Rectal smooth muscle tissue (tissue), 1 donor: ENCODE data around the gene TTC34.
"Not testable (repeated sequence)": the region's sequence is repeated elsewhere in the genome, so short reads cannot be mapped to it uniquely, and the experiment has no call there.

Source experiments
- H3K27ac ChIP-seq: one replicate; pipeline ENCODE4 v1.7.0; 2013; ENCODE audit warnings: low read depth, low read length, inconsistent platforms
- H3K27me3 ChIP-seq: one replicate; pipeline ENCODE4 v1.7.0; 2013; ENCODE audit warnings: low read length; ENCODE audit not compliant: control insufficient read depth, insufficient read depth
- H3K36me3 ChIP-seq: one replicate; pipeline ENCODE4 v1.7.0; 2013; ENCODE audit warnings: low read length; ENCODE audit not compliant: control insufficient read depth, insufficient read depth
- H3K4me1 ChIP-seq: one replicate; pipeline ENCODE4 v1.7.0; 2013; ENCODE audit warnings: low read length; ENCODE audit not compliant: control insufficient read depth, insufficient read depth
- H3K4me3 ChIP-seq: one replicate; pipeline ENCODE4 v1.7.0; 2013; ENCODE audit warnings: low read length
- H3K9ac ChIP-seq: one replicate; pipeline ENCODE4 v1.7.0; 2013; ENCODE audit warnings: low read length

Gene TTC34

GRCh38 chr1:2631136-2632050, 170.1 kb downstream of the TTC34 start:
- Histone ChIP-seq H3K4me3 (no peak overlapping the region), H3K4me1 (no peaks in the 10 kb centered on the region), H3K27me3 (peaks cover 27% of the 10 kb centered on the region), H3K27ac (no peak overlapping the region), H3K9ac (no peak overlapping the region), H3K36me3 (no peaks in the 10 kb centered on the region)

DNA sequence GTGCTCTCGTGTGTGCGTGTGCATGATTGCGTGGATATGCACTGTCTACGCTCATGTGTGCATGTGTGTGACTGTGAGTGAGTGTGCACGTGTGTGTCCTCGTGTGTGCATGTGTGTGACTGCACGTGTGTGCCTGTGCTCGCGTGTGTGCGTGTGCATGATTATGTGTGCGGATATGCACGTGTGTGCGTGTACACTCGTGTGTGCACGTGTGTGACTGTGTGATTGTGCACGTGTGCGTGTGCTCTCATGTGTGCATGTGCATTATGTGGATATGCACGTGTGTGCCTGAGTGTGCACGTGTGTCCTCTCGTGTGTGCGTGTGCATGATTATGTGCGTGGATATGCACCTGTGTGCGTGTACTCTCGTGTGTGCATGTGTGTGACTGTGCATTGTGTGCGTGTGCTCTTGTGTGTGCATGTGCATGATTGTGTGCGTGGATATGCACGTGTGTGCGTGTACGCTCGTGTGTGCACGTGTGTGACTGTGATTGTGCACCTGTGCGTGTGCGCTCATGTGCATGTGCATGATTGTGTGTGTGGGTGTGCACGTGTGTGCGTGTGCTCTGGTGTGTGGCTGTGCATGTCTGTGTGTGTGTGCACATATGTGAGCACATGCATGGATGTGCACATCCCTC, 170.9 kb downstream of the TTC34 start:
- Histone ChIP-seq H3K36me3 (no peaks in the 10 kb centered on the region), H3K4me3 (no peak overlapping the region), H3K4me1 (no peaks in the 10 kb centered on the region), H3K27me3 (peaks cover 27% of the 10 kb centered on the region), H3K9ac (no peak overlapping the region), H3K27ac (no peak overlapping the region)

DNA sequence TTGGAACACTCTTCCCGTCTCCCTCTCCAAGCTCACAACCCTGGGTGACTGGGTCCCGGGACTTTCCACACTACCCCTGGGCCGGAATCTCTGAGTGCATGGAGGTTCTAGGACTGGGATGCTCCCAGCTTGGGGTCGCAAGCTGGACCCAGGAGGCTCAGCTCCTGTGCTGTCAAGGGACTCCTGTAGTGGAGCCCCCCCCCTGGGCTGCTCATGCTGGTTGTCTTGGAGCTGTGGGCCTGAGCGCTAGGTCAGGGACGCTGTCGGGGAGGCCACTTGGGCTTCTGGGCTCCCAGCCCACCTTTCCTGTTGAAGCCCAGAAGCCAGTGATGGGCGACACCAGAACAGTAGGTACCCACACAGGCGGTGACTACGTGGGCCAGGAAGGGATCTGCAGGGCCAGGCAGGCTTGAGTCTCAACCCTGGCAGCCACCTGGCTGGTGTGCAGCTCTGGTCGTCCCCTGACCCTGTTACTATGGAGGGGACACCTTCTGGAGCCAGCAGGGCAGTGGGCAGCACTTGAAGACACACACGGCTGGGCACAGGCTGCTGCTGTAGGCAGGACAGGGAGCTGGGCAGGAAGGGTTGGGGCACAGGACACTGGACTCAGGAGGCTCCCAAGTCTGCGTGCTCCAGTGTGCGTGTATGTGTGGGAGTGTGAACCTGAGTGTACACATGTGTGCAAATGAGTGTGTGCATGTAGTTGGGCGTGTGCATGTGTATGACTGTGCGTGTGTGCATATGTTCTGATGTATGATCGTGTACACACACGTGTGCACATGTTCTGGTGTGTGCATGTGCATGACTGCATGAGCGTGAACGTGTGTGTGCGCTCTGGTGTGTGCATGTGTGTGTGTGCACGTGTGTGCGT, 171.6 kb downstream of the TTC34 start:
- Histone ChIP-seq H3K4me3 (no peak overlapping the region), H3K36me3 (no peaks in the 10 kb centered on the region), H3K4me1 (no peaks in the 10 kb centered on the region), H3K27ac (no peak overlapping the region), H3K27me3 (peaks cover 22% of the 10 kb centered on the region), H3K9ac (no peak overlapping the region)

DNA sequence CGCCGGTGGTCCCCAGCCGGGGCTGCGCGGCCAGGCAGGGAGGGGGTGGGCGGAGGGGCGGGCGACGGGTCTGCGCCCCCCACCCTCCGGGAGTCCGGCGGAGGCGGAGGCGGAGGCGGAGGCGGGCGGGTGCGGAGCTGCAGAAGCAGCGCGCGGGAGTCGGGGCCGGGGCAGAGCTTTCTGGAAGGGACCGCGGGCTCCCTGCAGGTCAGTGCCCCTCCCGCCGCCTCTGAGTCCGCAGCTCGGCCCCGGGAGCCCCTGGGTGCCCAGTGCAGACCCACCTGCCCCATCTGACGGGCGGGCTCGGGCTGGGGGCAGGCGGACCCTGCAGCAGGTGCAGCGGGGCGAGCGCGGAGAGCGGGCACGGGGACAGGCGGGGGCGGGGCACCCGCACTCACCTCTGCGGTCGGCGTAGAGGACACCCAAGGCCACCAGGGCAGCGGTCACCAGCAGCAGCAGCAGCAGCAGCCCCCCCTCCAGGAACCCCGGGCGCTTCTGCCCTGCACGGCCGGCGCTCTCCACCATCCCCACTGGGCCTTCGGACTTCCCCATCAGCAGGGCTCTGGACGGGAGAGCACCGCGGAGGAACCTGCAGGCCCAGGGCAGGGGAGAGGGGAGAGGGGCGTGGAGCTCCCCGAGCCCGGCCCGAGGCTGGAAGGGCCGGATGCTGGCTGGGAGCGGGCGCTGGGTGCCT, 172.4 kb downstream of the TTC34 start:
- Histone ChIP-seq H3K27ac (no peak overlapping the region), H3K36me3 (no peaks in the 10 kb centered on the region), H3K4me3 (no peak overlapping the region), H3K27me3 (peaks cover 22% of the 10 kb centered on the region), H3K9ac (no peak overlapping the region), H3K4me1 (no peaks in the 10 kb centered on the region)

DNA sequence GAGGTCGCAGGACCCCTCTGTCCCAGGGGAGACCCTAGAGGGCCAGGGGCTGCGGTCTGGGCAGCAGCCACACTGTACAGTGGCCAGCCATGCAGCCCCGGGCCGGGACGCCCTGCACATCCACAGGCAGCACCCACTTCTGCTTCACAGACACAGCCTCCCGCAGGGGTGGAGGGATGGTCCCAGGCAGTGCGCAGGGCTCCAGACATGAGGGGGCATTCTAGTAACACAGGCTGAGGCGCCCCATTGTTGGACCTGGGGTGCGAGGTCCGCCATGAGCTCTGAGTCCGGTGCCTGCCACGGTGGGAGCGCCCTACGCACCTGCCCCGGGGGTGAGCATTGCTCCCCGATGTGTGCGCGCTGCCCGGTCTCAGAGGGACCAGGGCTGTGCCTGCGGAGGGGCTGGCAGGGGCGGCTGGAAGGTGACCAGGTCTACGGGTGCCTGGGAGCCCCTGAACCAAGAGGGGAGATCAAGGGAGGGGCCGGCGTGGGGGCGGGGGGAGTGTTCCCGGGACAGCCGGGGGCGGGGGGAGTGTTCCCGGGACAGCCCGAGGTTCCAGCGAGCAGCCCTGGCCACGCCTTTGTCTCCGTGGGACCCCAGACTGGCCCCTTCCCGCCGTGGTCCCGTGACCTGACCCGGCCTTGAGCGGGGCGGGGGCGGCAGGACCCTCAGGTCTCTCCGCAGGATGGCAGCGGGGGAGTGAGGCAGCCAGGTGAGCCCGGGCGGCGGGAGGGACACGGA, 173.1 kb downstream of the TTC34 start:
- Histone ChIP-seq H3K27me3 (peaks cover 22% of the 10 kb centered on the region), H3K27ac (no peak overlapping the region), H3K4me3 (no peak overlapping the region), H3K9ac (no peak overlapping the region), H3K36me3 (no peaks in the 10 kb centered on the region), H3K4me1 (no peaks in the 10 kb centered on the region)

GRCh38 chr1:2627746-2628145, 173.7 kb downstream of the TTC34 start:
- Histone ChIP-seq H3K27me3 (peaks cover 19% of the 10 kb centered on the region), H3K36me3 (no peaks in the 10 kb centered on the region)

GRCh38 chr1:2625748-2626147, 175.7 kb downstream of the TTC34 start:
- H3K36me3 ChIP-seq, H3K9ac ChIP-seq, H3K4me3 ChIP-seq, H3K27ac ChIP-seq, H3K4me1 ChIP-seq: not testable (repeated sequence)
- peaks cover 19% of the 10 kb centered on the region for H3K27me3 ChIP-seq

More at GRCh38 chr1:2627746-2628145, 173.7 kb downstream of the TTC34 start:
- H3K27ac ChIP-seq, result no peak overlapping the region
- H3K9ac ChIP-seq, result no peak overlapping the region
- no peak overlapping the region for H3K4me3 ChIP-seq
- no peaks in the 10 kb centered on the region for H3K4me1 ChIP-seq

DNA sequence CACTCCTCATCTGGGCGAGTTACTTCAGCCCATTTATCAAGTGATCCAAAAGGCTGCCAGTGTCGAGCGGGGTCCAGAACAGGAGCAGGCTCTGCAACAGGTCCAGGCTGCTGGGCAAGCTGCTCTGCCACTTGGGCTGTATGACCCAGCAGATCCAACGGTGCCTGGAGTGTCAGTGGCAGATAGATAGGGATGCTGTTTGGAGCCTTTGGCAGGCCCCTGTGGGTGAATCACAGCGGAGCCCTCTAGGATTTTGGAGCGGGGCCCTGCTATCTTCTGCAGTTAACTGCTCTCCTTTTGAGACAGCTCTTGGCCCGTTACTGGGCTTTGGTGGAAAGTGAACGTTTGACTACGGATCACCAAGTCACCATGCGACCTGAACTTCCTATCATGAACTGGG, 176.2 kb downstream of the TTC34 start:
- no peak overlapping the region for H3K4me3 ChIP-seq
- H3K27ac ChIP-seq, result no peak overlapping the region
- no peaks in the 10 kb centered on the region for H3K36me3 ChIP-seq
- H3K4me1 ChIP-seq, result no peaks in the 10 kb centered on the region
- no peak overlapping the region for H3K9ac ChIP-seq
- H3K27me3 ChIP-seq, result peaks cover 18% of the 10 kb centered on the region

DNA sequence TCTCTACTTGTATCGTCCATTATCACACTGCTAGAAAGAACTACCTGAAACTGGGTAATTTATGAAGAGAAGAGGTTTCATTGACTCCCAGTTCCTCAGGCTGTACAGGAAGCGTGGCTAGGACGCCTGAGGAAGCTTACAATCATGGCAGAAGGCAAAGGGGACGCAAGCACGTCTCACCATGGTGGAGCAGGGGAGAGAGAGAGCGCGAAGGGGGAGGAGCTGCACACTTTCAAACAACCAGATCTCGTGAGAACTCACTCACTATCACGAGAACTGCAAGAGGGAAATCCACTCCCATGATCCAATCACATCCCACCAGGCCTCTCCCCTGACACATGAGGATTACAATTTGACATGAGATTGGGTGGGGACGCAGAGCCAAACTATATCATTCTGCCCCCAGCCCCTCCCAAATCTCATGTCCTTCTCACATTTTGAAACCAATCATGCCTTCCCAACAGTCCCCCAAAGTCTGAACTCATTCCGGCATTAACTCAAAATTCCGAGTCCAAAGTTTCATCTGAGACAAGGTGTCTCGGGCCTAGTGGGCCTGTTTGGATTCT, 176.7 kb downstream of the TTC34 start:
- Histone ChIP-seq H3K27ac (no peak overlapping the region), H3K4me3 (no peak overlapping the region), H3K4me1 (no peaks in the 10 kb centered on the region), H3K9ac (no peak overlapping the region), H3K27me3 (peaks cover 13% of the 10 kb centered on the region), H3K36me3 (no peaks in the 10 kb centered on the region)

DNA sequence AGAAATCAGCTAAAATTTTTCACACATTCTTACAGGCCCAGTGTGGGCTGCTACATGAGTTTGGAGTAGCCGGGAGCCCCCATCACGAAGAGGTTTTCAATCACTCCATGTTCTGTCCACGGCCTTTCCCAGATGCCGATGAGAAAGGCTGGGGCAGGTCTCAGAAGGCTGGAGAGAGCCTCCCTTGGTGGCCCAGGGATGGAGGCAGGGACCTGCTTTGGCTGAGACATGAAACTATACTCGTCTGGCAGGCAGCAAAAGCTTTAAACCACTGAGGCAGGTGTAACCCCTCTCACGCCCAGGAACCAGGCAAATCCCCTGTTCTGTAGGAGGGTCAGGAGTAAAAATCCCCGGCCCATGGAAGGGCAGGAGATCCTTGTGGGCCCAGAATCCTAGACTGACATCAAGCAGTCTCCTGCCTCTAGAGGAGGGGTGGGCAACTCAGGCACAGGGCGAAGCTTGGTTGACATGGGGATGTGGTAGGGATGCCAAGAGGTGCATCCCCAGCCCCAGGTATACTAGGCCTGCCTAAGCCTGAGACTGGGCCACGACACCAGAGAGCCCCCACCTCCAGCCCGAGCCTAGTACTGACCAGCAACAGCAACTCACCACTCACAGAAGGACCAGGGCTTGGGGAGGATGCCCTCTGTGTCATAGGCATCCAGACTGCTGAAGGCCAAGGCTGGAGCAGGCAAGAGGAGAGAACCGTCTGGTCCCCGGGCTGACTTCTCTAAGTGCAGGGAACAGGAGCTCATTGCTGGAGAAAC, 177.7 kb downstream of the TTC34 start:
- H3K4me1 ChIP-seq, result no peaks in the 10 kb centered on the region
- peaks cover 12% of the 10 kb centered on the region for H3K27me3 ChIP-seq
- no peak overlapping the region for H3K27ac ChIP-seq

More for the DNA sequence above, 177.7 kb downstream of the TTC34 start:
- Histone ChIP-seq H3K36me3 (no peaks in the 10 kb centered on the region), H3K9ac (no peak overlapping the region), H3K4me3 (no peak overlapping the region)
